MM.1S (cell line): Measurements from ENCODE around the gene PSKH1.

Source experiments
- EZH2phosphoT487 ChIP-seq: fragments of 300-600 bp; sonication (generic); IDR thresholded peaks from 2 replicates; pipeline ENCODE4 v1.6.1; 2018; ENCODE audit warnings: antibody characterized with exemption, low read length
- TF ChIP-seq, protein P1 (sequence below): fragments of 300-600 bp; sonication (generic); IDR thresholded peaks from 2 replicates; pipeline ENCODE4 v1.5.1; 2016; ENCODE audit warnings: antibody characterized with exemption, low read length, mixed read lengths

DNA sequence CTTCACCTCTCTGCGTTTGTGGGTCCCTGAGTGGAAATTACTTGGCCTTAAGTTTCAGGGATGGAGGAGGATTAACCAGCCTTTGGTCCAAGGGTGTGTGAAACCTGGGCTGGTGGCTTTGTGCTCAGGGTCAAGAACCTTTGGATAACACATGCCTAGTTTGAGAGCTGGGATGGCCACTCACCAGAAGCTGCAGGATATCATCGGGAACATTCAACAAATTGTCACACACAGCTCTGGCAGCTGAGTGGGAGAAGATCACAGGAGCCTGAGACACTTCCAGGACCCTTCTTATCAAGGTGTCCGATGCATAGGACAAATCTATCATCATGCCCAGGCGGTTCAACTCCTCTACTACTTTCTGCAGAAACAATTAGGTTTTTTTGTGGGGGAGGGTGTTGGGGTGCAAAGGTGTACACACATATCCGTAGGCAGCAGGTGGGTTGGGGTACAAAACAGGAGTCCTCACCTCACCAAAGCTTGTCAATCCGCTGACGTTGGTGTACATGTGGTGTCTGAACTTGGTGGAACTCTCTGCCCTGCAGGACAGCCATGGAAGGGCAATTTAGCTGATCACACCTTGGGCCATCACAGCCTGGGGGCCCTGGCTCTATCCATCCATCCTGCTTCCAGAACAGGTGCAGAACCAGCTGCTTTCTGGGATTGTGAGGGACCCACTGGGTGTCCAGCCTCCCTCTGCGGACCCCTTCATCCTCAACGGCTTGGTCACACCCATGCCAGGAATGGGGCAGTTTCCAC is 84.6 kb downstream of the PSKH1 start:
- TF ChIP-seq, protein P1, sequence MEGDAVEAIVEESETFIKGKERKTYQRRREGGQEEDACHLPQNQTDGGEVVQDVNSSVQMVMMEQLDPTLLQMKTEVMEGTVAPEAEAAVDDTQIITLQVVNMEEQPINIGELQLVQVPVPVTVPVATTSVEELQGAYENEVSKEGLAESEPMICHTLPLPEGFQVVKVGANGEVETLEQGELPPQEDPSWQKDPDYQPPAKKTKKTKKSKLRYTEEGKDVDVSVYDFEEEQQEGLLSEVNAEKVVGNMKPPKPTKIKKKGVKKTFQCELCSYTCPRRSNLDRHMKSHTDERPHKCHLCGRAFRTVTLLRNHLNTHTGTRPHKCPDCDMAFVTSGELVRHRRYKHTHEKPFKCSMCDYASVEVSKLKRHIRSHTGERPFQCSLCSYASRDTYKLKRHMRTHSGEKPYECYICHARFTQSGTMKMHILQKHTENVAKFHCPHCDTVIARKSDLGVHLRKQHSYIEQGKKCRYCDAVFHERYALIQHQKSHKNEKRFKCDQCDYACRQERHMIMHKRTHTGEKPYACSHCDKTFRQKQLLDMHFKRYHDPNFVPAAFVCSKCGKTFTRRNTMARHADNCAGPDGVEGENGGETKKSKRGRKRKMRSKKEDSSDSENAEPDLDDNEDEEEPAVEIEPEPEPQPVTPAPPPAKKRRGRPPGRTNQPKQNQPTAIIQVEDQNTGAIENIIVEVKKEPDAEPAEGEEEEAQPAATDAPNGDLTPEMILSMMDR: no peak
- no peak for TF ChIP-seq EZH2phosphoT487
